Memory B cell (primary cell): ENCODE data around the gene ADORA1.

Experiments
- ATAC-seq: fragments of 150-1000 bp; cut with Tn5 transposase; 2 replicates; pipeline ENCODE4 v1.10.0; 2021; ENCODE audit warnings: low read depth, mild to moderate bottlenecking, moderate library complexity
- DNase-seq, 2 donors: peaks; one replicate each; pipeline ENCODE4 v3.0.0; 2022; ENCODE audit warnings: low spot score in 2 of 2
- H3K27ac Mint-ChIP-seq: one replicate; pipeline ENCODE4 v1.8.0; 2022; ENCODE audit warnings: mild to moderate bottlenecking, moderate library complexity, mixed read lengths
- H3K27me3 Mint-ChIP-seq: one replicate; pipeline ENCODE4 v1.8.0; 2022; ENCODE audit warnings: mixed read lengths
- H3K36me3 Mint-ChIP-seq: one replicate; pipeline ENCODE4 v1.8.0; 2022; ENCODE audit warnings: mild to moderate bottlenecking, mixed read lengths
- H3K4me1 Mint-ChIP-seq: one replicate; pipeline ENCODE4 v1.8.0; 2022; ENCODE audit warnings: mixed read lengths
- H3K4me3 Mint-ChIP-seq: one replicate; pipeline ENCODE4 v1.8.0; 2022; ENCODE audit warnings: mild to moderate bottlenecking, moderate library complexity, mixed read lengths
- H3K9me3 Mint-ChIP-seq: one replicate; pipeline ENCODE4 v1.8.0; 2022; ENCODE audit warnings: mixed read lengths

Gene ADORA1

GRCh38 chr1:203136409-203137042 lies 9.0 kb downstream of the ADORA1 start:
- DNase-seq, result no peak
- Mint-ChIP-seq H3K27me3 (peaks cover 12% of the 10 kb centered on the region), H3K4me1 (peaks cover 6% of the 10 kb centered on the region), H3K9me3 (no peaks in the 10 kb centered on the region), H3K36me3 (no peaks in the 10 kb centered on the region), H3K4me3 (no peak overlapping the region), H3K27ac (no peak overlapping the region)
- ATAC-seq, result no peak

GRCh38 chr1:203137324-203137723 lies 9.8 kb downstream of the ADORA1 start:
- DNase-seq (no peak), ATAC-seq (no peak)
- peaks cover 6% of the 10 kb centered on the region for H3K4me1 Mint-ChIP-seq
- no peak overlapping the region for H3K4me3 Mint-ChIP-seq
- no peaks in the 10 kb centered on the region for H3K9me3 Mint-ChIP-seq
- peaks cover 16% of the 10 kb centered on the region for H3K27me3 Mint-ChIP-seq
- H3K27ac Mint-ChIP-seq, result no peak overlapping the region
- H3K36me3 Mint-ChIP-seq, result no peaks in the 10 kb centered on the region

- no peak overlapping the region for H3K27ac Mint-ChIP-seq
- ATAC-seq (no peak), DNase-seq (no peak)
- H3K36me3 Mint-ChIP-seq, result no peaks in the 10 kb centered on the region
- no peaks in the 10 kb centered on the region for H3K9me3 Mint-ChIP-seq
- peaks cover 6% of the 10 kb centered on the region for H3K4me1 Mint-ChIP-seq
- peaks cover 16% of the 10 kb centered on the region for H3K27me3 Mint-ChIP-seq
- H3K4me3 Mint-ChIP-seq, result no peak overlapping the region
Measured at GRCh38 chr1:203138066-203138465, 10.5 kb downstream of the ADORA1 start.

DNA sequence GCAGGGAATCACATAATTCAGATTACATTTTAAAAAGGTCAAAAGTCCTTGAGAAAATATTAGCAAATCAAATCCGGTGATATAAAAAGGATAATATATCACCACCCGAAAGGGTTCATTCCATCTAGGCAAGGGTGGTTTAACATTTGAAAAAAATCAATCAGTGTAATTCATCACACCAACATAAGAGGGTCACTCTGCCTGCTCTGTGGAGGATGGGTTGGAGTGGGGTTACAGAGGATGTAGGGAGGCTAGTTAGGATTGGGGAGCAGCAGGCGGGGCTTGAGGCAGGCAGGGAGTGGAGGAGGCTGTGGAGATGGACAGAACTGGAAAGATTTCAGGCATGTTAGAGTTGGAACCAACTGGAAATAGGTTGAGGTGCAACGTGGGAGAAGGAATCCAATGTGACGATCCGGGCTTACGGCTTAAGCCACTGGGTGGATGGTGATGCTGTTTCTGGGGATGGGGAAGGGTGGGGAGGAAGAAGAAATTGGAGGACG lies 12.5 kb downstream of the ADORA1 start:
- no peak overlapping the region for H3K27ac Mint-ChIP-seq
- H3K4me1 Mint-ChIP-seq, result peaks cover 6% of the 10 kb centered on the region
- H3K9me3 Mint-ChIP-seq, result peaks cover 2% of the 10 kb centered on the region
- ATAC-seq (no peak), DNase-seq (no peak)
- no peak overlapping the region for H3K4me3 Mint-ChIP-seq
- H3K36me3 Mint-ChIP-seq, result no peaks in the 10 kb centered on the region
- peaks cover 23% of the 10 kb centered on the region for H3K27me3 Mint-ChIP-seq

- ATAC-seq (no peak), DNase-seq (no peak)
- no peak overlapping the region for H3K4me3 Mint-ChIP-seq
- peaks cover 2% of the 10 kb centered on the region for H3K9me3 Mint-ChIP-seq
- H3K27me3 Mint-ChIP-seq, result peaks cover 21% of the 10 kb centered on the region
- no peaks in the 10 kb centered on the region for H3K36me3 Mint-ChIP-seq
- H3K27ac Mint-ChIP-seq, result no peak overlapping the region
- H3K4me1 Mint-ChIP-seq, result peaks cover 3% of the 10 kb centered on the region
Measured at GRCh38 chr1:203140743-203141520, 13.4 kb downstream of the ADORA1 start.

DNA sequence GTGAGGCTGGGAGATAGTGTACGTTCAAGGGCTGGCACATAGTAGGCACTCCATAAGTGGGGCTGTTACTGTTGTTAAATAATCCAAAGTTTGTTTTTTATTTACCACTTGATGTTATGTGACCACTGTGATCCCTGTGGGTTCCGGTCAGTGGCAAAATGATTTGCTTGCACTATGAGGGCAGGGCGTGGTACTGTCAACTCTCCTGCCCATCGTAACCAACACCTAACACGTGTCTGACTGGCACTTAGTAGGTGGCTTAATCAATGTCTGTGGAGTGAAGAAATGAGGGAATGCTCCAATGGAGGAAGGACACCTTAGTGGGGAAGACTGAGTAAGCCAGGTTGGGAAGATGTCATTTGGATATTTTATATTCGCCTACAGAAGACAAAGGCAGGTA lies 14.6 kb downstream of the ADORA1 start:
- no peak overlapping the region for H3K27ac Mint-ChIP-seq
- H3K4me1 Mint-ChIP-seq, result no peaks in the 10 kb centered on the region
- ATAC-seq (no peak), DNase-seq (no peak)
- H3K4me3 Mint-ChIP-seq, result no peak overlapping the region
- peaks cover 19% of the 10 kb centered on the region for H3K27me3 Mint-ChIP-seq
- H3K9me3 Mint-ChIP-seq, result peaks cover 2% of the 10 kb centered on the region
- no peaks in the 10 kb centered on the region for H3K36me3 Mint-ChIP-seq

- H3K27me3 Mint-ChIP-seq, result peaks cover 16% of the 10 kb centered on the region
- no peak overlapping the region for H3K4me3 Mint-ChIP-seq
- H3K9me3 Mint-ChIP-seq, result peaks cover 2% of the 10 kb centered on the region
- no peaks in the 10 kb centered on the region for H3K4me1 Mint-ChIP-seq
- H3K36me3 Mint-ChIP-seq, result no peaks in the 10 kb centered on the region
- DNase-seq, result no peak
- no peak overlapping the region for H3K27ac Mint-ChIP-seq
- no peak for ATAC-seq
Measured at GRCh38 chr1:203142684-203143408, 15.3 kb downstream of the ADORA1 start.

DNA sequence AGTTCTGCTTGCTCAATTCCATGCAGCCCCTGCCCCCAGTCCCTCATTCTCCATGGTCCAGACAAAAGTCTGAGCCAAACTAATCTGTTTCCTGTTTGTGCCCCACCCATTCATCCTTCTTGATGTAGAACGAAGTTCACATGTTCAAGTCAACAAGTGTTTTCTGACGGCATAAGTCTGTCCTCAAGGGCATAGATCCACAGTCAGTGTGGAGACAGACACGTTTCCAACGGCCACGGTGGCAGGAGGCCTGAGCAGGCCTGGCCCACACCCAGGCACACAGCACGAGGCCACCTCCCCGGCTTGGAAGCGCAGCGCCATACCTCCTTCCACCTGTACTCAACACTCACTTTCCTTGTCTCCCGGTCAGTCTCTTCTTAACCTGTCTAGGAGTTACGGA lies 16.1 kb downstream of the ADORA1 start:
- H3K9me3 Mint-ChIP-seq, result peaks cover 2% of the 10 kb centered on the region
- DNase-seq, result no peak
- peaks cover 16% of the 10 kb centered on the region for H3K27me3 Mint-ChIP-seq
- no peaks in the 10 kb centered on the region for H3K4me1 Mint-ChIP-seq
- H3K27ac Mint-ChIP-seq, result no peak overlapping the region
- H3K36me3 Mint-ChIP-seq, result no peaks in the 10 kb centered on the region
- no peak overlapping the region for H3K4me3 Mint-ChIP-seq
- ATAC-seq, result no peak

DNA sequence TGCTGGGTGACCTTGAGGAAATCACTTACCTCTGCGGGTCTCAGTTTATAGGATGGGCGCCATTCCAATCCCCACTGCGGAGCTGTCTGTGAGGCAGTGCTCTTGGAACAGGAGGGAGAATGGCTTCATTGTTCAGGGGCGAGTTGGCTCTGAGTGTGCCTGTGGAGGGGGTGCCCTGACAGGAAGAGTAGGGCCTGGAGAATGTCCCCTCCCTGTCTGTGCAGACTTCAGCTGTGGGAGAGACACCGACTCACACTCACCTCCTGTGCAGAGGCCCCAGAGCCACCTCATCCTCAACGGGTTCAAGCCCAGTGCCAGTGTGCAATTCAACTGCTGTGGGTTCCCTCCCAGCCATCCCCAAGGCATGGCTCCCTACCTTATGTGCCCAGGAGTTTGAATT lies 17.1 kb downstream of the ADORA1 start:
- Mint-ChIP-seq H3K27ac (no peak overlapping the region), H3K9me3 (peaks cover 2% of the 10 kb centered on the region), H3K36me3 (no peaks in the 10 kb centered on the region), H3K4me1 (no peaks in the 10 kb centered on the region), H3K4me3 (no peak overlapping the region), H3K27me3 (peaks cover 20% of the 10 kb centered on the region)
- no peak for ATAC-seq
- no peak for DNase-seq

- no peak overlapping the region for H3K4me3 Mint-ChIP-seq
- no peaks in the 10 kb centered on the region for H3K36me3 Mint-ChIP-seq
- H3K9me3 Mint-ChIP-seq, result peaks cover 2% of the 10 kb centered on the region
- no peak for DNase-seq
- ATAC-seq, result no peak
- peaks cover 20% of the 10 kb centered on the region for H3K27me3 Mint-ChIP-seq
- H3K4me1 Mint-ChIP-seq, result no peaks in the 10 kb centered on the region
- H3K27ac Mint-ChIP-seq, result no peak overlapping the region
Measured at GRCh38 chr1:203145321-203146041, 18.0 kb downstream of the ADORA1 start.

GRCh38 chr1:203146042-203146369 lies 18.5 kb downstream of the ADORA1 start:
- peaks cover 18% of the 10 kb centered on the region for H3K27me3 Mint-ChIP-seq
- H3K4me1 Mint-ChIP-seq, result no peaks in the 10 kb centered on the region
- H3K27ac Mint-ChIP-seq, result no peak overlapping the region
- H3K4me3 Mint-ChIP-seq, result no peak overlapping the region
- ATAC-seq (no peak), DNase-seq (no peak)
- H3K36me3 Mint-ChIP-seq, result no peaks in the 10 kb centered on the region
- H3K9me3 Mint-ChIP-seq, result peaks cover 2% of the 10 kb centered on the region

GRCh38 chr1:203146537-203146936 lies 19.0 kb downstream of the ADORA1 start:
- ATAC-seq, result no peak
- Mint-ChIP-seq H3K4me3 (no peak overlapping the region), H3K36me3 (no peaks in the 10 kb centered on the region), H3K27ac (no peak overlapping the region), H3K27me3 (peaks cover 18% of the 10 kb centered on the region), H3K4me1 (no peaks in the 10 kb centered on the region), H3K9me3 (peaks cover 2% of the 10 kb centered on the region)
- DNase-seq, result no peak

- H3K27me3 Mint-ChIP-seq, result peaks cover 15% of the 10 kb centered on the region
Measured at GRCh38 chr1:203147376-203147775, 19.9 kb downstream of the ADORA1 start.

DNA sequence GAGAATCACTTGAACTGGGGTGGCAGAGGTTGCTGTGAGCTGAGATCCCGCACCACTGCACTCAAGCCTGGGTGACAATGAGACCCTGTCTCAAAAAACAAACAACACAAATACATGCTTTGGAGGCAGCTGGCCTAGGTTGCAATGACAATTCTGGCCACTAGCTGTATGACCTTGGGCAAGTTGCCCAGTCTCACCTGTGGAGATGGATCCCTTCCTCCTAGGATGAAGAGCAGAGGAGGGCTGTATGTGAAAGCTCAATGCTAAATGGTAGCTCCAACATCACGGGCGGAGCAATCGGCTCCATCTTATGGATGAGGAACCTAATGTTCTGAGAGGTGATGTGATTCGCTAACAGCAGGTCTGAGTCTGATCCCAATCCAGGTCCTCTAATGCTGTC lies 20.6 kb downstream of the ADORA1 start:
- Mint-ChIP-seq H3K27ac (no peak overlapping the region), H3K27me3 (peaks cover 15% of the 10 kb centered on the region), H3K4me1 (no peaks in the 10 kb centered on the region), H3K9me3 (peaks cover 2% of the 10 kb centered on the region), H3K4me3 (no peak overlapping the region), H3K36me3 (no peaks in the 10 kb centered on the region)
- ATAC-seq (no peak), DNase-seq (no peak)

More at GRCh38 chr1:203147376-203147775, 19.9 kb downstream of the ADORA1 start:
- DNase-seq (no peak), ATAC-seq (no peak)
- Mint-ChIP-seq H3K36me3 (no peaks in the 10 kb centered on the region), H3K9me3 (peaks cover 2% of the 10 kb centered on the region), H3K4me3 (no peak overlapping the region), H3K4me1 (no peaks in the 10 kb centered on the region), H3K27ac (no peak overlapping the region)
